Urinary bladder (tissue), 4 donors: ENCODE measurements around the gene SELPLG. TPM values are rescaled to one million over a fixed set of nuclear protein-coding genes. Genes with fewer than 3 reads are reported as not detected.

ENCODE experiments used
- DNase-seq: peaks from one replicate; pipeline ENCODE4 v3.0.0-alpha.2; 2015; ENCODE audit errors: extremely low spot score
- H3K27ac ChIP-seq: one replicate; pipeline ENCODE4 v1.5.1; 2013; ENCODE audit warnings: low read depth, mild to moderate bottlenecking, moderate library complexity
- H3K36me3 ChIP-seq: one replicate; pipeline ENCODE4 v1.6.1; 2013; ENCODE audit warnings: mild to moderate bottlenecking, moderate library complexity; ENCODE audit not compliant: insufficient read depth
- H3K4me1 ChIP-seq: one replicate; pipeline ENCODE4 v1.6.1; 2013; ENCODE audit warnings: mild to moderate bottlenecking, moderate library complexity; ENCODE audit not compliant: insufficient read depth
- H3K4me3 ChIP-seq: one replicate; pipeline ENCODE4 v1.5.1; 2013; ENCODE audit warnings: low read depth, low read length
- WGBS: extraction: QIAGEN DNeasy Blood & Tissue Kit; methylation state at CpG from one replicate; pipeline ENCODE4 v1.1.7; 2013; 5-methylcytosine and 5-hydroxymethylcytosine counted together
- polyA plus RNA-seq: library from polyadenylated mRNA; stranded (reverse); fragments of 200-250 nt; gene quantifications from one replicate; pipeline ENCODE4 v1.2.3, GENCODE V29; 2013
- total RNA-seq: library from RNA; depleted of rRNA; stranded (reverse); fragments of >200 nt; gene quantifications from one replicate; pipeline ENCODE4 v1.2.3, GENCODE V29; 2014
- donor health status: healthy with polysubstance abuse.
- donor health status: healthy.

The SELPLG gene
- total and polyA plus RNA-seq, 2 donors, result 3.6 to 9.4 TPM

DNA sequence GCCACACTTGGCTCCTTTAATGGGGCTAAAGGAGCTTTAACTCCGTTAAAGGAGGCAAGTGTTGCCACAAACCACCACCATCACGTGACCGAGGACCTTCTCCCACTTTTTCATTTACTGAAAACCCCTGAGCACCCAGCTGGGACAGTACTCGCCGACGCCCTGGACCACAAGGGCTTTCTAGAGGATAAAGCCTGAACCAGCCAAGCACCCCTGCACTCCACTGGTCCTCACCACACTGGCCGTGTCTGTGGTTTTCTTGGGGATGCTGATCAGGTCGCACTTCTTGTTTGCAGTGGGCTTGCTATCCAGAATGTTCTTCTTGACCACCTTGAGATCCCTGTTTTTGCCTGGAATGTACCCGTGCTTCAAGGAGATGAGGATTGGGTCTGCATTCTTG is 14.7 kb upstream of the SELPLG start:
- H3K4me3 ChIP-seq, result no peak overlapping the region
- H3K36me3 ChIP-seq, result peaks cover 1% of the 10 kb centered on the region
- no peaks in the 10 kb centered on the region for H3K4me1 ChIP-seq
- DNase-seq, result no peak
- no peak overlapping the region for H3K27ac ChIP-seq
- 91% methylated on average over 9 of the region's 9 CpGs for WGBS

DNA sequence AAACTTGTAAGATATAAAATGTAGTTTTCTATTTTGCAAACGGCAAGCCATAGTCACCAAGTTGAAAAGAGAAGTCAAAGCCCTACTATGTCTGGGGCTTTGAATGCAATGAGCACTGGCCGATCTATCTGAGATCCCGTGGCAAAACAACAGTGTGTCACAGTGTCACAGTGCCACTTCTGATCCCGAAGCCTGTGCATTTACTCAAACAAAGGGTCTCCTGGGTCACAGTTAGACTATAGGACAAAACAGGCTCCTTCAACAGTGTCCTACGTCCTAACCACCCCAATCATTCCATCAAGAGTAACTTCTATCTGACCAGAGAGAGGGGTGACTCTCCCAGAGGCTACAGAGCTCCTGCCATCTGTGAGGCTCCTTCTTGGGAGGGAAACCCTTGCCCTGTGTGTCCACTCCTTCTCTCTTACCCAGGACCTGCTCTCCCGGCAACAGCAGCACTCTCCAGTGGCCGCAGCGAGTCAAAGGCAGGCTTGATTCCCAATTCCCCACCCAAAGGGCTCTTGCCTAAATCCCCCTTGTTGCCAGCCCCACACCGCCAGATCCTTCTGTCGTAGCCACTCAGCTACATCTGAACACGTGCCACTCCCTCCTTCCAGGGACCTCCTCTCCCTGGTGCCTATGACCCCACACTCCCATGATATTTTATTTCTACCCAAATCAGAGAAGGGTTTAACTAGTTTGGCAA is 14.0 kb upstream of the SELPLG start:
- H3K4me1 ChIP-seq, result no peaks in the 10 kb centered on the region
- no peak overlapping the region for H3K27ac ChIP-seq
- WGBS, result 72% methylated on average over 11 of the region's 11 CpGs
- H3K36me3 ChIP-seq, result peaks cover 1% of the 10 kb centered on the region
- H3K4me3 ChIP-seq, result no peak overlapping the region
- DNase-seq, result no peak

DNA sequence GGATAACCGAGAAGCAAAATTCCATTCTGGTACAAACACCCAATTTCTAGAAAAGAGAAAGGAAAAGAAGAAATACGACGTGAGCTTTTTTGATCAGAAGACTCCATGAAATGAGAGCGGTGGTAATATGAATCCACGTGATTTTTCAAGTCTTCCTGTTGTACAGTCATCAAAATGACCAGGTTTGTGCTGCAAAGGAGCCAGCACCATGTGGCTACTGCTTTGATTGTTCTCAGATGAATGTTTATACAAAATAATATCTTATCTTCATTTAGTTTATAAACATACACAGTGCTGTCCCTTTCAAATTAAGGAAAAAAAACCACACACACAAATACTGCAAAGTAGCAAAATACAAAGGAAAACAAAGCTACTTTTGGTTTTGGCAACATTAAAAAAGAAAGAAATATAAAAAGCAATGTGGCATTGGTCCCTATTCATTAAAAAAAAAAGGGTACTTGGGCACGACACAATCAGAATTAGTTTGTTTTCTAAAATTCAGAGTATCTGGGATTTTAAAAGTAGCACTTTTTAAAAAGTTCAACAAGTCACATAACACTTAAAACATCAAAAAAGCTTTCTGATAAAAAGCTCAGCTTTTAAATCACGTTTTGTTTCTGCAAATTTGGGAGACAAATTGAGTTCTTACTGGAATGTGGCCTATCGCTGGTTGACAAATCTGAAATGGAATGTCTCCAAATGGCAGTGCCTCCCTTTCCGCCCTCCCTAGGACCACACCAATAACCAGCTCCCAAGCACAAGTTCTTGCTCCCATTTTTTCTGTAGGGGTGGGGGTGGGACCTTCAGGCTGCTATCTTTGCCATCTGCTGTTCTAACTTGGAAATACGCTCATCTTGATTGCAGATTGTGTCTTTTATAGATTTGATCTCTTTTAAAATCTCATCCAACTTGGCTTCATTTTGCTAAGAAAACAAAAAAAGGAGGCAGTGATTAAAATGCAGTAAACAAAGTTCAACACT is 13.2 kb upstream of the SELPLG start:
- Histone ChIP-seq H3K4me3 (no peak overlapping the region), H3K27ac (no peak overlapping the region), H3K36me3 (no peaks in the 10 kb centered on the region), H3K4me1 (no peaks in the 10 kb centered on the region)
- WGBS, result 47% methylated on average over 10 of the region's 10 CpGs
- DNase-seq, result no peak

DNA sequence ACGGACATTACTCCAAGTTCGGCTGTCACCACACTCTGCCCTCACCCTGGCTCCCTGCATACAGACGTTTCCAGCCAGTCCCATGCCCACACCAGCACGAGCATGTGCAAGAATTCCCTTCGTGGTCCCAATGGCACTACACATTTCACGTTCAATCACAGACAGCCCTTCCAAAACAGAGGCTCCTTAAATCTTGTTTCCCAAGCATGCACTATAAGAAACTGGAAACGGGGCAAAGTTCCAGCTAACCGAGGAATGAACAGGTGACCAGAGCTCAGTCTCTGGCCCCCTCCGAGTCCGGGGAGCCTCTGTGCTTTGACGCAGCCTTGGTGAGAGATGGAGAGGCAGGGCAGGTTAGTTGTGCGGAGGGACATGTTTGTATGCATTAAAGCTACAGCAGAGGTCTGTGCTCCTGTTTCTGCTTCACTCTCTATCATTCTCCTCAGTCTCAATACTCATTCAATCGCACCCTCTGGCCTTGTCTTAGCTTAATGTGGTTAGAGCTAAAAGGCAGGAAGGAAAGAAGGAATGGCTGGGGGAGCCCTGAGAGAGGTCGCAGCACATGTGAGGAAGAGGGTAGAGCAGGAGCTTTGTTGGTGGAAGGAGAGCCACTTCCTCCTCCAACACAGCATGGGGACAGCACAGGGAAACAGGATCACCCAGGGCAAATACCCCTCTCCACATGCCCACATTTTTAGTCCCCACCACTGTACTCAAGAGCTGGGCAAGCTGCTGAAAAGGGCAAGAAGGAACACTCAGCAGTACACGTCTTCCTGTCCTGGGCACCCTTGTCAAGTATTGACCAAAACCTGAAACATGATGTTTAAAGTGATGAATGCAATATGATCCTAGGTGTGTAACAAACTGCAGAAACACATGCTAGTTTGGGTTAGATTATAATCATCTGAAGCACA is 12.2 kb upstream of the SELPLG start:
- no peak overlapping the region for H3K27ac ChIP-seq
- WGBS, result 81% methylated on average over 15 of the region's 15 CpGs
- no peaks in the 10 kb centered on the region for H3K36me3 ChIP-seq
- DNase-seq, result no peak
- H3K4me1 ChIP-seq, result no peaks in the 10 kb centered on the region
- no peak overlapping the region for H3K4me3 ChIP-seq

DNA sequence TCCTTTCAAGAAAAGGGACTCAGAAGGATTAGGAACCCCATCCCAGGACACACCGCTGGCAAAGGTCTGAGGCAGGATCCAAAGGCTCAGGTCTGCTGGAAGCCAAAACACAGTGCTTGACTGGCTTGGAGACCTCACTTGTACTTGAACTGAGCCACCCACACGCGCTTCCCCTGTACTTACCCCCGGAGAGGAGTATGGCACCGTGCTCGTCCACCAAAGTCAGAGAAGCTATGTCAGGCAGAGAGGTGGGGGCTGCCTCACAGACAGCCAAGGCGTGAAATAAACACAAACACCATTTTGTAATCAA is 11.1 kb upstream of the SELPLG start:
- H3K4me1 ChIP-seq, result no peaks in the 10 kb centered on the region
- H3K36me3 ChIP-seq, result no peaks in the 10 kb centered on the region
- DNase-seq, result no peak
- H3K4me3 ChIP-seq, result no peak overlapping the region
- no peak overlapping the region for H3K27ac ChIP-seq
- 94% methylated on average over 7 of the region's 7 CpGs for WGBS

DNA sequence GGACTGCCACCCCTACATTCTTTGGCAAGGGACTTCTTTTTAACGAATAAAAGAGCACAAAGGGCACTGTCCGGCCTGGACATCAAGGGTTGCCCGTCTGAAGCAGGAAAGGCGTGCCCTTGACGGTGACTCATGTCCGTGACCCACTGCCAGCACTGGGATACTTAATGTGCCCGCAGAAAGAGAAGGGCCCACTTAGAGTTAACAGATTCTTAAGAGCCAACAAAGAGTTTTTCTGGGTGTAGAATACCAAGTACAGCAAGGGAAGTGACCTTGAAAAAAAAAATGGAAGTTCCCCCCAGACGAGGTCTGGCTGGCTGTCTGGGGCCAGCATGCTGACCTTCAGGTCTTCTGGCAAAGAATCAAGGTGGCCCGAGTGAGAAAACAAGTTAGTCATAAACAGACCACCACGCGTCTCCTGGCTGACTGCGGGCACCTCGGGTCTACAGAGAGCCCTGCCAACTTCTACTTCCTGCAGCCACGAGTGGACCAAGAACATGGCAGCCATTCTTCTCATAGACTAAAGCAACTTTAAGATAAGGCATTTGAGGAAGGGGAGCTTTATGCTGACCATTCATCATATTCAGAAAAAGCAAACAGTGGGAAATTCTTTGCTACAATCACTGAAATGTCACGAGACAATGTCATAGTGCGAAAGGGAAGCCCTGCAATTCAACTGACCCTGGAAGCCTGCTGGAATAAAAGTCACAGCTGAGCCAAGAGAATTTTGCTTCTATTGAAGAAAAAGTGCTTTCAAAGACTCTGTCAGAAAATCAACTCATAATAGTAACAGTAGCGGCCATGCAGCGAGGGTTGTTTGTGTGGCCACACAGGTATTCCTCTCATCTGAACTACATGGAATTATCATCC is 10.5 kb upstream of the SELPLG start:
- no peak for DNase-seq
- Histone ChIP-seq H3K27ac (no peak overlapping the region), H3K4me3 (no peak overlapping the region), H3K36me3 (no peaks in the 10 kb centered on the region), H3K4me1 (no peaks in the 10 kb centered on the region)
- 66% methylated on average over 18 of the region's 18 CpGs for WGBS

DNA sequence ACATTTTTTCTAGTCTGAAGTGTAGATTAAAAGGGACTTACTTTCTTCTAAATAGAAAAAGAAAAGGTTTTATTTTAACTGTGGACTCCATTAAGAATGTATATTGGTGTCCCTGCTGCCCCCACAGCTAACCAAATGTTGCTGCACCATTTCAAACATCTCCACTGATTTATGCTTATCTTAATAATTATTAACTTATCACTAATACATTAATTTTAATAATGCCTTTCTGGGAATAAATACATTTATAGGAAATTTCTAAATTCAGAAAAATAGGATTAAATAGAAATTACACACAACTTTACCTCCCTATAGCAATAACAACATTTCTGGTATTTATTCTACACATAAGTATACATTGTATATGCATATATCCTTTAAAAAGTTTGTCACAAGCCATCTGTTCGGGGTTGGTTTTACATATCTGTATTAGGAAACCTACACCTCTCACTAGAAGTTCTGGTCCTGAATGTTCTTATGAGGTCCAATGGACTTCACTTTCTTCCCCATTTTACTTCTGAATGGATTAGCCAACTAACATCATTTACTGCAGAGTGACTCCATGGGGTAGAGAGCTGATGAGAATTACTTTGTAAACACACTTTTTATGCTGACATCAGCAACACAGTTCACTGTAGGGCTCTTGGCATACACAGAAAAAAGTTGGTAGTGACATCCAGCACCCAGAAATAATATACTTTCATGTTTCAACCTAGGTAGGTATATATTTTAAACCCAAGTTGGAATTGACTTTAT is 9.4 kb upstream of the SELPLG start:
- no peak overlapping the region for H3K27ac ChIP-seq
- H3K4me1 ChIP-seq, result peaks cover 2% of the 10 kb centered on the region
- H3K36me3 ChIP-seq, result no peaks in the 10 kb centered on the region
- WGBS, result 96% methylated on average over 1 of the region's 1 CpG
- no peak for DNase-seq
- H3K4me3 ChIP-seq, result no peak overlapping the region

DNA sequence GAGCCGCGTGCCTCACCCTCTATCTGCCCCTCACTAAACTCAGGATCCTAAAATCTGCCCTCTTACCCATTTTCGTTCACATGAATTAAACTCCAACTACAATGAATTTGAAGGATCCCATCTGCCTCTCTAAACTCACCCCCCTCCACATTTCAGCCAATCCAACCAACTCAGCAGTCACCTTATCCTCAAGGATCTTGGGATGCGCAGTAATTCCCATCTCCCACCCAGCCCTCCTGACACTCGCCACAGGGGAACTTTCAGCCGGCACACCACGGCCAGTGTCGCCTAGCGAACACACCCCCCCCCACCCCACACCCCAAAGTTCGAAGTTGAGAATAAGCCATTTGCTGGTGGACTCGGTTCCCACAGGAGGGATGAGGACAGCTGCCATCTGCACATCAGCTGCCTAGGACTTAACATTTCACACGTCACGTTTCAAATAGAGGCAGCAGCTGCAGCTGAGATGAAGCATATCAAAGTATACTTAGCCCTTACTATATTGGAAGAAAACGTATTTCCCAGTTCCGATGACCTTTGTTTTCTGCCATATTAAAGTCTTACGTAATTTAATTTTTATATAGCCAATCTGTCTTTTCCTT is 8.7 kb upstream of the SELPLG start:
- peaks cover 2% of the 10 kb centered on the region for H3K4me1 ChIP-seq
- no peak for DNase-seq
- H3K27ac ChIP-seq, result no peak overlapping the region

DNA sequence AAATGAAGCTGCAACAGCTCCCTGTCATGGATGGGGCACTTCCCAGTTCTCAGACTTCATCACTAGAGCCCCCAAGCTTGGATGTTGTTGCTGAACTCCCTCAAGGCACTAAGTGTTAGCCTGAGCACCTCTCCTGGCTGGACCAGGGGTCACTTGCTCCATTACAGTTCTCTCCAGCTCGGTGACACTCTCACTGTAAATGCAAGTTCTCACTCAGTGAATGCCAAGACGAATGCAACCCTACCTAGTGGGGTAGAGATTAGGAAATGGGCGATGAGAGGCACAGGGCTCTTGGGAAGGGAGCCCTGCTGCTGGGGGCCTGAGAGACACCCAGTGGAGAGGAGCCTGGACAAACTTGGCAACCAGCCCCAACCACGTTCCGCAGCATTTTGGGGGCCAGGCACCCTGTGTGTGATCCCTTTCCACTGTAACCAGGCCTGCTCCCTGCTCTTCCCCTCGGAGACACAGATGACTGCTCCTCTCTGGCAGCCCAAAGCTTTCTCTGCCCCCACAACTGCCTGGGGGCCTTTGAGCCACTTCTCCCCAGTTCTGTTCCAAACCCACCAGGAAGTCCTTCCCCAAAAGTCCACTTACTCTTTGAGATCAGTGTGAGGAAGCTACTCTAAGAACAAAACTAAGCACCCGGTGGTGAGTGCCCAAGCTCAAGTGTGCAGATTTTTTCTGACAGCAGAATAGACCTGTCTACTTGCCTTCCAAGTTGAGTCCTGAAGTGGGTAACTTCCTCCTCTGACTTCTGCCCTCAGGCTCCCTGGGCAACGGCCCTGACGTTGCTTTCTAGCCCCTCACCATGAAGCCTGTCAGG is 8.0 kb upstream of the SELPLG start:
- no peak for DNase-seq
- no peaks in the 10 kb centered on the region for H3K36me3 ChIP-seq
- H3K27ac ChIP-seq, result no peak overlapping the region
- peaks cover 2% of the 10 kb centered on the region for H3K4me1 ChIP-seq
- whole genome bisulfite sequencing, result 49% methylated on average over 9 of the region's 9 CpGs
- H3K4me3 ChIP-seq, result no peak overlapping the region

More for the DNA sequence above, 8.7 kb upstream of the SELPLG start:
- H3K36me3 ChIP-seq, result no peaks in the 10 kb centered on the region
- WGBS, result 76% methylated on average over 16 of the region's 16 CpGs
- H3K4me3 ChIP-seq, result no peak overlapping the region

DNA sequence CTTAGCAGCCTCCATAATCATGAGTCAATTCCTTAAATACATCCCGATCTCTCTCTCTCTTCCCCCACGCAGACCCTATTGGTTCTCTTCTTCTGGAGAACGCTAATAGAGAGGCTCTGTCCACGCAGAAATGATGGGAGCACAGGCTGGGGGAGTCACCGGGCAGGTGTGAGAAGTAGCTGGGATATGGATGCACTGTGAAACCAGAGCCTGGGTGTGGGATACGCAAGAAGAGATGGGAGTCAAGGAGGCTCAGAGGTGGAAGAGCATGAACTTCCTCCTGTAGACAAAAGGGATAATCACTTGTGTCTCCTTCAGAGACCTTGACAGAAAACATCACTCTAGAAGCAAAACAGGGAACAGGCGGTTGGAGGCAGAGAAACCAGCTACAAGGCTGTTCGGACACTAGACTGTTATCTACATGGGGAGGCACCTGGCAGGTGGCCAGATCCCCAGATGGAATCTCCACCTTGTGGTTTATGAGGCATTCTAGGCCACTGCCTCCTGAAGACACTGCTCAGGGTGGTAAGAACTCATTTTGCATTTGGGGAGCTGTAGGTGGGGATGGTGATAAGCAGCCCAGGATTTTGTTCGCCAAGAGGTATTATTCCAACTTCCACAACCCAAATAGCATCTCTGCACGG is 7.2 kb upstream of the SELPLG start:
- 64% methylated on average over 10 of the region's 10 CpGs for WGBS
- DNase-seq, result no peak
- peaks cover 2% of the 10 kb centered on the region for H3K4me1 ChIP-seq
- H3K27ac ChIP-seq, result no peak overlapping the region
- H3K36me3 ChIP-seq, result no peaks in the 10 kb centered on the region
- no peak overlapping the region for H3K4me3 ChIP-seq
